IPS DF 19.7 (cell line): ENCODE data around the gene CIPC.

ENCODE experiments used
- DNase-seq: peaks from one replicate; pipeline ENCODE4 v3.0.0-alpha.2; 2013; ENCODE audit warnings: low read depth, low spot score

Gene CIPC

DNA sequence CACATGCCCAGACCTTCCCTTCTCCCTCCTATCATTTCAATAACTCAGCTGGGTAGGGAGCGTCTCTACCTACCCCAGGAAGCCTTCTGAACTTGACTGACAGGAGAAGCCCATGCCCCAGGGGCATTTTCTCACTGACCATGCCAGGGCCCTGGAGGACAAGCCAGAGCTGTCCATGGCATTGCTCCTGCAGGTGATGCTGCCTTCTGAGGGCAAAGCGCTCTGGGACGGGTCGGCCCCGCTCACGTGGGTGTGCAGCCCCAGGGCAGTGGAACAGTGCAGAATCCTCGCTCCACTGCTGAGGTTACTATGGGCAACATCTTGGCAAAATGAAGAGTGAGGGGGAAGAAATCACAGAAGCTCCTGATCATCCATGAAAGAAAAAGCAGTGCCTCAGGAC lies 28.5 kb upstream of the CIPC start:
- no peak for DNase-seq

DNA sequence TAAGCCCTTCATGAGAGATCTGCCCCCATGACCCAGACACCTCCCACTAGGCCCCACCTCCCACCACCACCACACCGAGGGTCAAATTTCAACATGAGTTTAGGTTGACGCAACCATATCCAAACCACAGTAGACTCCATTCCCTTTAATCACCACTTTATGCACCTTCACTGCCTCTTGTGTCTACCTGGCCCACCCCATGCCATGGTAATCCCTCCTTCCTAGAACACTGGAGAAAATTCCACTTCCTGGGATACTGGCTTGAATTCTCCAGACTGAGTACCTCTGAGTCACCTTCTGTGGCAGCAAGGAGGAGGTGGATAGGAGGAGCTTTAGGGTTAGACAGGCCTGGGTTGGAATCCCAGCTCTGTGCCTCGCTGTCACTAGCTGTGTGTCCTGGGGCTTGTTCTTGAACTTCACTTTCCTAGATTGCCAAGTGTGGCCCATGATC lies 26.1 kb upstream of the CIPC start:
- DNase-seq, result no peak

DNA sequence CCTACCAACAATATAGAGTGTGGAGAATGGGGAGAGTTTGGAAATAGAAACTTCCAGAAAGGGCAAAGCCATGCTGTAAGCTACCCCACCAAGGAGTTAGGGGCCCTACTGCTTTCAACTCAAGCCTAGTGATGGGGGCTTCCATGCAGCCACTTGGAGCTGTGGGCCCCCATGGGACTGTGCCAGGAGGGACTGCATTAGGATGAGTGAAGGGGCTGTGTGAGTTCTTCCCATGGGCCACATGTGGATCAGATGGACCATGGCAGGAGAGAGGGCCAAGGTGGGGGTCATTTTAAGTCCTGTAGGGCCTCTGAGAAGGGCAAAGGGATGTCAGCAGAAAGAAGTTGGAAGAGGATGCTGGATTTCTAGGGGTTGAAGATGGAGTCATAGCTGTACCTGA lies 23.1 kb upstream of the CIPC start:
- DNase-seq, result no peak

DNA sequence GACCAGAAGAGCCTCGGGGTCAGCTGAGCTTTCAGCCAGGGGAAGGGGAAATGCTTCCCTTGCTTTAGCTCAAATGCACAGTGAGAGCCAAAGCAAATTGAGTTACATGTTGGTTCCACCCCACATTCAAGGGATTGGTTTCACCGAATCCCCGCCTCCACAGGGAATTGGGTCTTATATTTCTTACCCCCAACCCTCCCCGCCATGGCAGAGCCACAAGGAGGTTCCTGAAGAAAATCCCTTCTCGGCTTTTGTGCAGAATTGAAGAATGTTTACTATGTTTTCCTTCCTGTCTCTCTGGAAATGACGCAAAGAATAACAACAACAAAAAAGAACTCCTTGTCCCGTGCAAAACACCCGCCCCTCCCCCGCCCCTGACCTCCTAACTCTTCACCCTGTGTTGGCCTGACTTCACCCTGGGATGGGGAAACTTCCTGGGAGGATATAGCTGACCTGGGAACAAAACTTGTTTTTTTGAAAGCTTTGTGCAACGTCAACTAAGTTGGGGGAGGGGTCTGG lies 21.9 kb upstream of the CIPC start:
- no peak for DNase-seq

DNA sequence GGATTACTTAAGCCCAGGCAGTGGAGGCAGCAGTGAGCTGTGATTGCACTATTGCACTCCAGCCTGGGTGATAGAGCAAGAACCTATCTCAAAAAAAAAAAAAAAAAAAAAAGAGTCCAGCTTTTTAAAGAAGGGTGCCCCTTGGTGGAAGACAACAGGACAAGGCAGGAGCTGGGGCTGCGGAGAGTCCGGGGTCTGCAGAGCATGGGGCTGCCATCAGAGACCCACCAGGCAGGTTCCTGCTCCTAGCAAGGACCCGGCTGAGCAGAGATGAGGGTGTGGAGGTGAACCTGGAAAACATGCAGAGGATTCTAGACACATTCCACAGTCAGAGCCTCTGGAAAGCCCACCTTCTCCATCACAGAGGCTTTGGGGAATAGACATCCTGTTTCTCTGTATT lies 21.0 kb upstream of the CIPC start:
- no peak for DNase-seq

DNA sequence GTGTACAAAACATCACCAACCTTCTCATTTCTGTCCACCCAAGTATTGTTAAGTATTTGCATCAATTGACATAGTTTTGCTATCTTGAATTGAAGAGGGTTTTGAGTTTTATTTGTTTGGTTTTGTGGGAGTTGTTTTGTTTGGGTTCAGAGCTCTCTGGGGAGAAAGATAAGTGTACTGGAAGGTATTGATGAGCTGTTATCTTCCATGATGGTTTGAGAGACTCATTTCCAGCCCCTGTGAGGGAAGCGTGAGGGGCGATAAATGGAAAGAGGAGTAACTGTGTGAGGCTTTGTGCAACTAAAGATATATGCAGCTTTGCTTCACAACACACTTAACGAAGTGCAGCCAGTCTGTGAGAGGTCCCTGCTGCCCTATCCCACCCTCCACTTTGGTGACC lies 15.7 kb upstream of the CIPC start:
- no peak for DNase-seq

DNA sequence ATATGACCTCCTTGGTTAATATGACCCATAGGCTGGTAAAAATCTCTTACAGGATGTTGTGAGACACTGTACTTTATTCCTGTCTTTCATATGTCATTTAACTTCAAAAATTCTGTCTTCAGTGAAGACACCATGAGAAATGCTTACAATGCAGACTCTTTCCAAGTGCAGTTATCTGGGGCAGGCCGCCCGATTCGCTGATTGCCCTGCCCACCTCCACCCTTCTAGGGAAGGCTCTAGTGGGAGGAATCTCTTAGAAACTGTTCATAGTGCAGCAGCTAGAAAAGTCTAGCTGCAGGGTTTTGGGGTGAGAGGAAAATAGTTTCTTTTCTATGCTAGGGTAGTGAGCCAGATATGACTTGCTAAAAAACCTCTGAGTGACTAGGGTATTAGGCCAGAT lies 15.0 kb upstream of the CIPC start:
- DNase-seq, result no peak

DNA sequence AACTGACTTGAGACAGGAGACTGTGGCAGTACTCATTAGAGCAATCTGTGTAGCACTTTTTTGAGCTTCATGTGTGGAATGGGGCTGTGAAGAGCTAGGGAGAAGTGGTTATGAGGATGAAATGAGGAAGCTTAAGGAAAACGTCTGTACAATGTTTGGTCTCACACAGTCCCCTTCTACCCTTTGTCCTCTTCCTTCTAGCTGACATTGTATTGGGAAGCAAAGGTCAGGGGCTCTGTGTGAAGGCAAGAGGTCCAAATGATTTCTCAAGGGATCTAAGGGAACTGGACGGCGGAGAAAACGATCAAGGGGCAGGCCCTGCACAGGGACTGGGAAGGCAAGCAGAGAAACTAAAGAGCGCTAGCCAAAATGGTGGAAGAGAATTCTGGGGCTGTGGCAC lies 13.1 kb upstream of the CIPC start:
- no peak for DNase-seq

DNA sequence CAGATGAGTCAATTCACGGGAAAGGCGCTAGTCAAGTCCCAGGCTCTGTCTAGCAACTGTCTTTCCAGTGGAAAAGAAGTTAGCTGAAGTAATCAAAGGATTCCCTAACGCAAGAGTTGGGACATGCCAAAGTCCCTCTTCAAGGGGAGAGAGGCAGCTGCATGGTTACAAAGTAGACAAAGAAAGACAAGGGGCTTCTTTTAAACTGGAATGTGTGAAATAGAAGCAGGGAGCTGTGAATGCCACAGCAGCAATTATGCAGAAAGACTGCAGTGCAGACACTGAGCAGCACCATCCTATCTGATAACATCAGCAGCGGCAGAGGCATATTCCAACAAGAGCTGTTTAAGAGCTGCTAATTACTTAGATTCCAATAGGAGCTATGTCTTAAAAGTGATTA lies 12.5 kb upstream of the CIPC start:
- no peak for DNase-seq

DNA sequence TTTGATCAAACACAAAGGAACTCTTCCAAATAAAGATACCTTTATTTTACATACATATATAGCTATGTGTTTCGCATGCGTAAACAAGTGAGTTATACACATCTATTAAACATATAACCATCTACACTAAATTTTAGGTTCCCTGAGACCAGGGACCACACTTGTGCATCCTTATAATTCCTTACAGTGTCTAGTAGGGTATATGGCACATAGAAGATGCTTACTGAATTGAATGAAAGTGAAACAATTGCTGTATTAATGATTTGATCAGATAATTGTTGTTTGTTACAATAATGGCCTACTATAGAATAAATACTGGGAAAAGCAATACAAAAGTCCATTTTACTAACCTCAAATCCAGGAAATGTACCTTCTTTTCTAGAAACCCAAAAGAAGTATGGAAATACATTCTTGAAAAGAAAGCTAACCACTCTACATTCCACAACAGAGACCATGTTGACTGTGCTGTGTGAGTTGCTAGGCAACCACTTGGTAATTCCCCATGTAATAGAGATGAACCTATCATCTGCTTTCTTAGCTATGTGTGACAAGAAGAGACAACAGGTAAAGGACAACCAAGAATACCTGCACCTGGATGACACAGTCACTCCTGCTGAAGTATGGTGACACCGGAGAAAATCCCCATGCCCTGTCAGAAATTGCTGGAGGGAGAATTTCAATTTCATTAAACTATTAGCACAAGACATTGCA lies 11.9 kb upstream of the CIPC start:
- DNase-seq, result no peak

DNA sequence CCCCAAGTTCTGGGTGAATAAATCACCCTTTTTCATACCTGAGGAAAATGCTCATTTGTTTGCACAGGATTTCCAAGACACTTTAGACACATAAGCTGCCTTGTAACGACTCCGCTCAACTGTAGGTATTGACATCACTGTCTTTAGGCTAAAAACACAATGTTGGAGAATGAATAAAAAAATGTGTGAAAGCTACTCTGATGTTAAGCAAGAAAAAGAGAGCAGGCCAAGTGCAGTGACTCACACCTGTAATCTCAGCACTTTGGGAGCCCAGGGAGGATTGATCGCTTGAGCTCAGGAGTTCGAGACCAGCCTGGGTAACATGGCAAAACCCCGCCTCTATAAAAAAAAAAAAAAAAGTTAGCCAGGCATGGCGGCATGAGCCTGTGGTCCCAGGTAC lies 11.1 kb upstream of the CIPC start:
- no peak for DNase-seq

DNA sequence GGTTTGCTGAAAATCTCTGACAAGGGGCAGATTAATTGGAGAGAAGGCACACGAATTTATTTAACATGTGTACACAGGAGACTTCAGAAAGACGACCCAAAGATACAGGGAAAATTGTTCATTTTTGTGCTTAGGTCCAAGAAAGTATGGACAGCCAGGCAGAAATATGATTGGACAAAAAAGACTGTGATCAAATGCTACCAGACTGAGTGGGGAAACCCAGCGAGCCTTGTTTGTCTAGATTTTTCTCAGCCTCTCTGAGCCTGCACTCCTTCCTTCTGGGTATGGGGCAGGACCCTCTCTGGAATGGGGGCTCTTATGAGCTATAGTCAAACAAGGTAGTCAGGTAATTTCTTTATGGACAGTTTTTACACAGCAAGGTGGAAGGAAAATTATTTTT lies 10.4 kb upstream of the CIPC start:
- DNase-seq, result no peak

DNA sequence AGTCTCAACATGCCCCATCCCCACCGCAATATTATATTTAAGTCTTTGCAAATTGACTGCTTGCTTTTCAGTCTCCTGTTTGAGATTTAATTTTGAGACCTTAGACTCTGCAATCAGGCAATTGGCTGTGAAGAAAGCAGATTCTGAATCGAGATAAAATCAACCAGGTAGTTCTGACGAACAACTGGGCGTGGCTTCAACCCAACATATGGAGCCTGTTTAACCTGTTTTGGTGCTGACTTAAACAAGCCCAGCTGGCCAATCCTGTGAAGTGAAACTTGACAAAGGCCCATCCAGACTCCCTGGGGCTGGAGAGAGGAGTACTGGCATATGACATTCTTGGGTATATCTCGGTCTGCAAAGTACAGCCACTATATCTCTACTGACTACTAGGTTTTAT lies 9.8 kb upstream of the CIPC start:
- DNase-seq, result peak; percentile 91

DNA sequence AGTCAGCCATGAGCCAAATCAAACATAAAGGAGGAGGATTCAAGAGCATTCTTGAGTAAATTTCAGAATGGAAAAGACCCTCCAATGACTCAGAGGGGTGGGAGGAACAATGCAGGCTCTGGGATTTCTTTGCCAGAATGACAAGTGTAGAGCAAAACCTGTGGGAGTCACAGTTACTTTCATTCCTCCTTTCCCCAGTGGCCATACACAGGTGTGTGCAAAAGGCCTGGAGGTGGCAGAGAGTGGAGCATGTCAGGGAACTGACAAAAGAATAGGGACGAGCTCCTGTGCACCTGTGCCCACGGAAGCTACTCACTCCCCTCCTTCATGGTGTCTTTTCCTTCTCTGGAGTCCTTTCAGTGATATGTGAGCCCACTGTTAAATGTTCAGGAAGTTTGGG lies 9.4 kb upstream of the CIPC start:
- no peak for DNase-seq

DNA sequence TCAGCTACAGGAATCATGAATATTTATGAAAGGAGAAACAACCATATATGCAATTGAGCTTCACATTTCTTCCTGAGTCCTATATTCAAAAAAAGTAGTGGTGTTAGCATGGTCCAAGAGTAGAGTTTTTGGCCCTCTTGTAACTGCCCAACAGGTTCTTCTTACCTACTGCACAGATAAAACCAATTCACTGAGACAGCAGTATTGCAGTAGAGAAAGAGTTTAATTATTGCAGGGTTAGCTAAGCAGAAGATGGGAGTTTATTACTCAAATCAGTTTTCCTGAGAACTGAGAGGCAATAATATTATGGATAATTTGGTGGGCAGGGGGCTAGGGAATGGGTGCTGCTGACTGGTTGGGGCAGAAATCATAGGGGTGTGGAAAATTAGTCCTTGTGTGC lies 6.5 kb upstream of the CIPC start:
- DNase-seq, result no peak

DNA sequence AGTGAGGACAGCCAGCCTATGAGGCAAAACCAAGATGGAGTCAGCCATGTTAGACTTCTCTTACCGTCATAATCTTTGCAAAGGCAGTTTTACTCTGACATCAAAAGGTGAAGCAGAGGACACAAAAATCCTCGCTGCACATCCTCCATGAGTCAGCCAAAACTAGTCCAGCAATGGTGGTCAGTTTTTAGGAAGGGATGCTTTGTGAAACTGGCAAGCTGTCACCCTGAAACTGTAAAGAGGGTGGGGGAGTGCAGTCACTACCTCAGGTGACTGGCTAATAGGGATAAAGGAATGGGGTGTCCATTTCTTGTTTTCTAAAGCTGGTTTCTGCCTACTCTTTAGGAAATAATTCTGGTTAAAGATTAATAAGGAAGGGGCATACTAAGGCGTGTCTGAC lies 5.4 kb upstream of the CIPC start:
- no peak for DNase-seq

DNA sequence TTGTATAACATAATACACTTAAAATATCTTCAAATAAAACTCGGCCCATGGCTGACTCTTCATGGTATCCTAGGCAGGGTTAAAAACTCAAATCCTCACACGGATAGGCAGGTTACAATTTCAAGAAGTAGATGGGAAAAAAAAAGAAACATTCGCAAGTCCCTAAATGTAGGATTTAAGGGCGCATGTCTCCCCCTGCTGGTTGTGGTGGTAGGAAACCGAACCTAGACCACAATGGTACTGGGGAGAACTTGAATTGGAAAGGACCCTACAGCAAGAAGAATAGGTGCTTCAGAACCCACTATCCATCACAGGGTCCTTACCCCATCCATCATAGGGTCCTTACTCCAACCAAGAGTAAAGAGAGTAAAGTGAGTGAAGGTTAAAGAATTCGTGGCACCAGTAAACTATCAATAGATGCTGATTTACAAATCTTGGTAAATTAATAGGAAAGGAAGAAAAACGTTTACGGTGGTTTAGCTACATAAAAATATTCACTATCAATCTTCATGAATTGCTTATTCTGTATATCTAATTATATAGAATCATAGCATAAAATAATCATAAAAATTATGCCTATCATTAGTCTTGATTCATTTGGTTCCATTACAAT lies 3.3 kb upstream of the CIPC start:
- no peak for DNase-seq

DNA sequence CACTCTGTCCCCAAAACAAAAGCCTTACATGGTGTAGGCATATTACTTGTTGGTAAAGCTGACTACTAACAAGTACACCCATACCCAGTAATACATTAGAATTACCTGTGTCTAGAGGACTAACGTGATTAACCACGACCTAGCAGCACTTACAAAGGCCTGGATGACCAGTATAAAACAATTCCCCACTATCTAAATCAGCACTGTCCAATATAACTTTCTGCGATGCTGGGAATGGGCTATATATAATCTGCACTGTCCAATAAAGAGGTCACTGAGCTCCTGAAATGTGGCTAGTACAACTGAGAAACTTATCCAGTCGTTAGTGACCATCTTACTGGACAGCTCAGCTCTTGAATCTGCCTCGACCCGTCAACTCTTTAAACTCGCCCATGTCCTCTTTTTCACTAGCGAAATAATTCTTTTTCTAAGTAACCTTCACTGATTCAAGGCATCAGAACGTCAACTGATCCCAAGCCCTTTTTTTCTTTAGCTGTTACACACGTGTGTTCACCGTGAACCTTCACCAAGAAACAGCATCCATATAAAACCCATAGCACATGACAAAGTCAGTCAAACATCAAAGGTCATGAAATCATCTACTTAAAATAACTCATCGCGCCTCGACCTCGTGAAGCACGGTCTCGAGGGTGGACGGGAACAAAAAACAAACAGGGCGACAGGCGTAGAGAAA lies 905 bp upstream of the CIPC start:
- no peak for DNase-seq

DNA sequence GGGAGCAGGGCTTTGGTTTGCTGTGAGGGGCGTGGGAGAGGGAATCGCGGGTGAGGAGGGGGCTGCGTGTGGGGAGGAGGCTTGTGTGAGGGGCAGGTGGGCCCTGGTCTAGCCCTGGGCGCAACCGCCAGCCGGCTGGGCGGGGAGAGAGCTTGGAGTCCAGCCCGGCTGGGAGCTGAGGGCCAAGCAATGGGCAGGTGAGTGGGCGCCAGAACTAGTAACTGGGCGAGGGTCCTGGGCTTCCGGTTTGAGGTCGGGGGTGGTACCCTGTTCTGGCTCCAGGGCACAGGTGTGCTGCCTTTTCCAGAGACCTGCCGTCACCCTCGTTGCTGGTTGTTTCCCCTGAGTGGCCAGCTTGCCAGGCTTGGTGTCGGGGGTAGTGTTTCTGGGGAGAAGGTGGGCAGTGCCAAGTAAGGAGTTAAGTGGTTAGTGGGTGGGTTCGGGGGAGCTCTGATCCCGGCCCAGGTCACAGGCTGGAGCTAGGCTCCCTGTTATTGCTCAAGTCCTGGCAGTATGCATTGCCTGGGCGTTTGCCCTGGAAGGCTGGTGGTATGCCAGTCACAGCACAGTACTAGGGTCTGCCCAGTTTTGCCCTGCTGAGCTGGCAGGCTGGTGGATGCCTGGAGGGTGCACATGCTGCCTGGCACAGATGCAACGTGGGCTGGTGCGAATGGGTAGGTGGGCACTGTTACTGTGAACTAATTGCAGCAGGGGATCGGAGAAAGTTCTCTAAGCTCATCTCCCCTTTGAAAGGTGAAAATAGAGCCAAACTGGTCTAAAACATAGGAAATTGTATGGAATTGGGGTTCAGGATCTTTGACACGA lies 683 bp downstream of the CIPC start:
- no peak for DNase-seq

DNA sequence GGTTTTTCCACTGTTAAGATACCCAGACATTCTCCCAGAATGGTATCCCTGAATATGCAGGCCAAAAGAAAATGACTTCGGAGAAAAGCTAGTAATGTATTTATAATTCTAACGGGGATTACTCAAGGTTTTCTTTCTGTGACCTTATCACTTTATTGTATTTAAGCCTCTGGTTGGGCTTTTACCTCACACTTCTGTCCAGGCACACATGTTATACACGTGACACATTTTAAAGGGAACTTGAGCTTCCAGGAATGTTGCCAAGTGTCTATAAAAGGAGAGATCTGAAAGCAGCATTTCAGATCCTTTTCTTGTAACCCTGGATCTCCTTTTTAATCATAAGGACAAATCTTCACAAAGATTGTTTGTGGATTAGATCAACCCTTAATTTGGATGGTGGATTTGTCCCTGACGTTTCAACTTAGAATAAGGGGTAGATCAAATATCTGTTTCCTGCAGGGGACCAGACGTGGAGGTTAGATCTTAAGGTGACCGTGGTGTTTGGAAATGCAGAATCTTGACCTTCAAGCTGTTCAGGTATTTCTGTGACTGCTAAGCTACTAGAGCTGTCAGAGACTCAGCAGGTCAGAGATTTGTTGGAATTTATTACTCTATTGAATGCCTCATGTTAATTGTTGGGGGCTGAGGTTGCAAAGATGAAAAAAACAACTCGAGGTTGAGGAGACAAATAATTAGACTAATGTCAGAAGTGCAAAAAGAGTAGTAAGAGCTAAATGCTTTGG lies 1.5 kb downstream of the CIPC start:
- no peak for DNase-seq

DNA sequence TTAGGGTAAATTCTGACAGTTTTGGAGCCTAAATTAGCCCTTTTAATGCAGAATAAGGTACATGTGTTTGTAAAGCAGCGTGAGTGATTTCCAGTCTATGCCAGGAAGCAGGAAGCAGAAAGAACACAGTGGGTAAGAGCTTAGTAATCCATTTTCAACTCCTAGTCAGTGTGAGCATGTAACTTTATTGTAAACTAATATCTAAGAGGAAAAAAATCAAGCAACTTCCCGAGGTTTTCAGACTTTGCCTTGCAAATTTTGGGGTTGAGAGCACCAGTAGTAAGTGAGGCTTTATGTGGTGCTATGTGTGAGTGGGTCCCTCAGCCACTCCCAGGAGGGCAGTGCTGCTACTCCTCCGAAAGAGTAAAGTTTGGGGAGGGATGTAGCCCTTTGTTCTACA lies 2.9 kb downstream of the CIPC start:
- no peak for DNase-seq
